GM12892 (cell line): ENCODE results near the gene CCT4.

Experiments used
- POLR2A ChIP-seq: IDR thresholded peaks from 2 replicates; pipeline ENCODE4 v1.6.1; 2011; ENCODE audit warnings: low read depth, low read length, control low read depth
- POLR2AphosphoS5 ChIP-seq: IDR thresholded peaks from 2 replicates; pipeline ENCODE4 v1.6.1; 2011; ENCODE audit warnings: low read depth, low read length, control low read depth
- TAF1 ChIP-seq: IDR thresholded peaks from 2 replicates; pipeline ENCODE4 v1.6.1; 2011; ENCODE audit warnings: low read depth, mild to moderate bottlenecking, control low read depth, low read length, borderline replicate concordance

GRCh38 chr2:61922714-61923113 is 34.3 kb upstream of the CCT4 start:
- TF ChIP-seq POLR2A (no peak), POLR2AphosphoS5 (no peak), TAF1 (no peak)
